HepG2 (cell line): Measurements from ENCODE around the gene ARFGEF3. TPM values are rescaled to one million over a fixed set of nuclear protein-coding genes. Genes with fewer than 3 reads are reported as not detected.

ENCODE experiments used
- HDAC6 ChIP-seq: fragments of 200-600 bp; sonication (generic); IDR thresholded peaks from 2 replicates; pipeline ENCODE4 v1.7.0; 2017; ENCODE audit warnings: mild to moderate bottlenecking, antibody characterized with exemption, low read length, low read depth
- HNRNPUL1 ChIP-seq: fragments of 200-400 bp; formaldehyde crosslinking; IDR thresholded peaks from 2 replicates; pipeline ENCODE4 v1.6.1; 2017; ENCODE audit warnings: low read depth, mild to moderate bottlenecking, low read length, moderate library complexity
- JUND ChIP-seq: sonication (generic); formaldehyde crosslinking; IDR thresholded peaks from 2 replicates; pipeline ENCODE4 v1.8.0; 2022; ENCODE audit warnings: mild to moderate bottlenecking, missing genetic modification reagents
- MIER2 ChIP-seq: IDR thresholded peaks from 2 replicates; pipeline ENCODE4 v1.6.1; 2016; ENCODE audit warnings: missing biosample characterization, missing genetic modification reagents
- NCOA2 ChIP-seq: sonication (generic); formaldehyde crosslinking; IDR thresholded peaks from 2 replicates; pipeline ENCODE4 v1.8.0; 2022; ENCODE audit warnings: inconsistent platforms
- NFIC ChIP-seq: IDR thresholded peaks from 2 replicates; pipeline ENCODE4 v1.6.1; 2012; ENCODE audit warnings: mild to moderate bottlenecking, low read length, inconsistent platforms
- PPARG ChIP-seq: conservative IDR thresholded peaks from 2 replicates; pipeline ENCODE4 v1.6.1; 2016; ENCODE audit warnings: missing biosample characterization, missing genetic modification reagents
- RFX5 ChIP-seq: IDR thresholded peaks from 2 replicates; pipeline ENCODE4 v1.6.1; 2011; ENCODE audit warnings: low read depth, low read length, improper control_type of control experiment
- SOX13 ChIP-seq, 3 experiments: fragments of 450-650 bp in 1 of 3; sonication (generic) in 1 of 3; formaldehyde crosslinking in 1 of 3; IDR thresholded peaks in 2 of 3; conservative IDR thresholded peaks in 1 of 3; 2 replicates each; pipeline versions ENCODE4 v1.5.0 to v1.6.1; 2016 to 2020; ENCODE audit warnings: antibody characterized with exemption in 1 of 3, mild to moderate bottlenecking in 1 of 3, missing compliant biosample characterization in 1 of 3, missing genetic modification reagents in 1 of 3, moderate library complexity in 1 of 3
- TAF1 ChIP-seq: sonication (generic); formaldehyde crosslinking; IDR thresholded peaks from 2 replicates; pipeline ENCODE4 v1.4.0; 2020; ENCODE audit warnings: missing genetic modification reagents
- TEAD3 ChIP-seq: optimal IDR thresholded peaks from 2 replicates; pipeline ENCODE3; 2016; ENCODE audit warnings: borderline replicate concordance
- ZKSCAN5 ChIP-seq: sonication (generic); formaldehyde crosslinking; IDR thresholded peaks from 2 replicates; pipeline ENCODE4 v1.5.1; 2020; ENCODE audit warnings: mild to moderate bottlenecking, missing genetic modification reagents
- ZNF432 ChIP-seq: sonication (generic); formaldehyde crosslinking; IDR thresholded peaks from 2 replicates; pipeline ENCODE4 v1.5.0; 2020; ENCODE audit warnings: missing genetic modification reagents, mild to moderate bottlenecking, borderline replicate concordance
- ZNF614 ChIP-seq: IDR thresholded peaks from 2 replicates; pipeline ENCODE4 v1.6.1; 2018; ENCODE audit warnings: missing biosample characterization, missing genetic modification reagents, inconsistent platforms, borderline replicate concordance
- ZNF780A ChIP-seq: sonication (generic); formaldehyde crosslinking; IDR thresholded peaks from 2 replicates; pipeline ENCODE4 v1.8.0; 2022; ENCODE audit warnings: mild to moderate bottlenecking, missing genetic modification reagents, moderate library complexity
- polyA plus RNA-seq, 8 experiments: library from polyadenylated mRNA; depleted of rRNA in 3 of 8; stranded (reverse) in 7 of 8; unstranded in 1 of 8; fragments of >200 nt; fragmentation: Illumina TruSeq in 4 of 8; extraction: Trizol in 4 of 8; gene quantifications; 2 replicates each; pipeline versions ENCODE4 v1.2.1 to v1.2.3, GENCODE V29; 2011 to 2016; ENCODE audit warnings: low read depth in 4 of 8, missing spikeins in 1 of 8, mixed read lengths in 1 of 8; ENCODE audit not compliant: insufficient read depth in 1 of 8
- total RNA-seq, 5 experiments: library from RNA; depleted of rRNA; stranded (reverse); fragments of >200 nt; fragmentation: Illumina TruSeq; extraction: Trizol; gene quantifications; 2 replicates each; pipeline ENCODE4 v1.2.3, GENCODE V29; 2016; ENCODE audit warnings: low read depth in 1 of 5
- TF ChIP-seq, protein P1 (sequence below): sonication (generic); formaldehyde crosslinking; IDR thresholded peaks from 2 replicates; pipeline ENCODE4 v1.5.0; 2020; ENCODE audit warnings: missing genetic modification reagents, mild to moderate bottlenecking, borderline replicate concordance
- TF ChIP-seq, protein P2 (sequence below): sonication (generic); formaldehyde crosslinking; IDR thresholded peaks from 2 replicates; pipeline ENCODE4 v1.5.1; 2020; ENCODE audit warnings: mild to moderate bottlenecking, moderate library complexity, missing genetic modification reagents
- TF ChIP-seq, protein P3 (sequence below): fragments of 450-650 bp; IDR thresholded peaks from 2 replicates; pipeline ENCODE4 v1.6.1; 2017
- TF ChIP-seq, protein P4 (sequence below): sonication (generic); formaldehyde crosslinking; IDR thresholded peaks from 2 replicates; pipeline ENCODE4 v1.5.1; 2020; ENCODE audit warnings: mild to moderate bottlenecking, missing genetic modification reagents, borderline replicate concordance

ARFGEF3 gene
- total and polyA plus RNA-seq, 2 of the 13 experiments (the other 11 are each of a cell fraction or from before 2014, with no cell fraction given) = 0.60 to 2.6 TPM

DNA sequence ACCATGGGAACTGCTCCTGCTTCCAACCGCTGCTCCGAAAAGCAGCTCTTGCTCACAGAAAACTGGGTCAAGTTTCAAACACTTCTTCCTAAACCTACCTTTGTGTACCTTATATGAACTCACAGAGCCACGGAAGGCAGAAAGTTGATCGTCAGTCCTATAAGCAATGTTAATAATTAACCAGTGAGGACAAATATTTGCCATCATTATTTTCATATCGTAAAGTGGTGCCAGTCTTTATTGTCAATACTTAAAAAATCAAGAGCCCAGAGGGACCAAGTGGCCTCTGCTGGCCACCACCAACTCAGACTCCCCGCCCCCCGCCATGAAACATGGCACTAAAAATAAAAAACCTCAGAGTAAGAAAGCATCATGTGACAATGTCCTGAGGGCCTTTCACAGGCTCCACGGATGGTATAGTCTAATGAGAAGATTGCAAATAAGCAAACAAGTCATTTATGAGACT is 65.6 kb downstream of the ARFGEF3 start (continued):
- TF ChIP-seq, protein P1, sequence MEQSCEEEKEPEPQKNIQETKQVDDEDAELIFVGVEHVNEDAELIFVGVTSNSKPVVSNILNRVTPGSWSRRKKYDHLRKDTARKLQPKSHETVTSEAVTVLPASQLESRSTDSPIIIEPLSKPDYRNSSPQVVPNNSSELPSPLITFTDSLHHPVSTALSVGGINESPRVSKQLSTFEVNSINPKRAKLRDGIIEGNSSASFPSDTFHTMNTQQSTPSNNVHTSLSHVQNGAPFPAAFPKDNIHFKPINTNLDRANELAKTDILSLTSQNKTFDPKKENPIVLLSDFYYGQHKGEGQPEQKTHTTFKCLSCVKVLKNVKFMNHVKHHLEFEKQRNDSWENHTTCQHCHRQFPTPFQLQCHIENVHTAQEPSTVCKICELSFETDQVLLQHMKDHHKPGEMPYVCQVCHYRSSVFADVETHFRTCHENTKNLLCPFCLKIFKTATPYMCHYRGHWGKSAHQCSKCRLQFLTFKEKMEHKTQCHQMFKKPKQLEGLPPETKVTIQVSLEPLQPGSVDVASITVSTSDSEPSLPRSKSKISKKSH (CRISPR knock-in tag) = no peak
- TF ChIP-seq ZNF432 (CRISPR knock-in tag) (no peak), TEAD3 (CRISPR knock-in tag) (peak; percentile 53), NCOA2 (peak; percentile 37; the same call in 1 of the 2 replicates), HNRNPUL1 (0 out of 2 replicates have a peak, but pooled peaks have one; percentile 52), HDAC6 (no peak), PPARG (peak; percentile 78), MIER2 (CRISPR knock-in tag) (peak; percentile 41; the same call in 1 of the 2 replicates), RFX5 (no peak), NFIC (peak; percentile 14; the same call in 1 of the 2 replicates), ZKSCAN5 (no peak), SOX13 (IDR thresholded peaks at IDR 0.05) (no peak), SOX13 (CRISPR knock-in tag; conservative IDR thresholded peaks at IDR 0.05 in 1 of 2, IDR thresholded peaks at IDR 0.05 in 1 of 2) (peak in 1 of 2 experiments; percentile 60; a peak in 2 of 4 replicates), JUND (CRISPR knock-in tag) (no peak), ZNF780A (CRISPR knock-in tag) (no peak), ZNF614 (peak; percentile 66), TAF1 (peak; percentile 96)
- TF ChIP-seq, protein P2, sequence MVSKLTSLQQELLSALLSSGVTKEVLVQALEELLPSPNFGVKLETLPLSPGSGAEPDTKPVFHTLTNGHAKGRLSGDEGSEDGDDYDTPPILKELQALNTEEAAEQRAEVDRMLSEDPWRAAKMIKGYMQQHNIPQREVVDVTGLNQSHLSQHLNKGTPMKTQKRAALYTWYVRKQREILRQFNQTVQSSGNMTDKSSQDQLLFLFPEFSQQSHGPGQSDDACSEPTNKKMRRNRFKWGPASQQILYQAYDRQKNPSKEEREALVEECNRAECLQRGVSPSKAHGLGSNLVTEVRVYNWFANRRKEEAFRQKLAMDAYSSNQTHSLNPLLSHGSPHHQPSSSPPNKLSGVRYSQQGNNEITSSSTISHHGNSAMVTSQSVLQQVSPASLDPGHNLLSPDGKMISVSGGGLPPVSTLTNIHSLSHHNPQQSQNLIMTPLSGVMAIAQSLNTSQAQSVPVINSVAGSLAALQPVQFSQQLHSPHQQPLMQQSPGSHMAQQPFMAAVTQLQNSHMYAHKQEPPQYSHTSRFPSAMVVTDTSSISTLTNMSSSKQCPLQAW (CRISPR knock-in tag) = no peak; the same call in 1 of the 2 replicates
- TF ChIP-seq, protein P3, sequence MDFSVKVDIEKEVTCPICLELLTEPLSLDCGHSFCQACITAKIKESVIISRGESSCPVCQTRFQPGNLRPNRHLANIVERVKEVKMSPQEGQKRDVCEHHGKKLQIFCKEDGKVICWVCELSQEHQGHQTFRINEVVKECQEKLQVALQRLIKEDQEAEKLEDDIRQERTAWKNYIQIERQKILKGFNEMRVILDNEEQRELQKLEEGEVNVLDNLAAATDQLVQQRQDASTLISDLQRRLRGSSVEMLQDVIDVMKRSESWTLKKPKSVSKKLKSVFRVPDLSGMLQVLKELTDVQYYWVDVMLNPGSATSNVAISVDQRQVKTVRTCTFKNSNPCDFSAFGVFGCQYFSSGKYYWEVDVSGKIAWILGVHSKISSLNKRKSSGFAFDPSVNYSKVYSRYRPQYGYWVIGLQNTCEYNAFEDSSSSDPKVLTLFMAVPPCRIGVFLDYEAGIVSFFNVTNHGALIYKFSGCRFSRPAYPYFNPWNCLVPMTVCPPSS = no peak
- TF ChIP-seq, protein P4, sequence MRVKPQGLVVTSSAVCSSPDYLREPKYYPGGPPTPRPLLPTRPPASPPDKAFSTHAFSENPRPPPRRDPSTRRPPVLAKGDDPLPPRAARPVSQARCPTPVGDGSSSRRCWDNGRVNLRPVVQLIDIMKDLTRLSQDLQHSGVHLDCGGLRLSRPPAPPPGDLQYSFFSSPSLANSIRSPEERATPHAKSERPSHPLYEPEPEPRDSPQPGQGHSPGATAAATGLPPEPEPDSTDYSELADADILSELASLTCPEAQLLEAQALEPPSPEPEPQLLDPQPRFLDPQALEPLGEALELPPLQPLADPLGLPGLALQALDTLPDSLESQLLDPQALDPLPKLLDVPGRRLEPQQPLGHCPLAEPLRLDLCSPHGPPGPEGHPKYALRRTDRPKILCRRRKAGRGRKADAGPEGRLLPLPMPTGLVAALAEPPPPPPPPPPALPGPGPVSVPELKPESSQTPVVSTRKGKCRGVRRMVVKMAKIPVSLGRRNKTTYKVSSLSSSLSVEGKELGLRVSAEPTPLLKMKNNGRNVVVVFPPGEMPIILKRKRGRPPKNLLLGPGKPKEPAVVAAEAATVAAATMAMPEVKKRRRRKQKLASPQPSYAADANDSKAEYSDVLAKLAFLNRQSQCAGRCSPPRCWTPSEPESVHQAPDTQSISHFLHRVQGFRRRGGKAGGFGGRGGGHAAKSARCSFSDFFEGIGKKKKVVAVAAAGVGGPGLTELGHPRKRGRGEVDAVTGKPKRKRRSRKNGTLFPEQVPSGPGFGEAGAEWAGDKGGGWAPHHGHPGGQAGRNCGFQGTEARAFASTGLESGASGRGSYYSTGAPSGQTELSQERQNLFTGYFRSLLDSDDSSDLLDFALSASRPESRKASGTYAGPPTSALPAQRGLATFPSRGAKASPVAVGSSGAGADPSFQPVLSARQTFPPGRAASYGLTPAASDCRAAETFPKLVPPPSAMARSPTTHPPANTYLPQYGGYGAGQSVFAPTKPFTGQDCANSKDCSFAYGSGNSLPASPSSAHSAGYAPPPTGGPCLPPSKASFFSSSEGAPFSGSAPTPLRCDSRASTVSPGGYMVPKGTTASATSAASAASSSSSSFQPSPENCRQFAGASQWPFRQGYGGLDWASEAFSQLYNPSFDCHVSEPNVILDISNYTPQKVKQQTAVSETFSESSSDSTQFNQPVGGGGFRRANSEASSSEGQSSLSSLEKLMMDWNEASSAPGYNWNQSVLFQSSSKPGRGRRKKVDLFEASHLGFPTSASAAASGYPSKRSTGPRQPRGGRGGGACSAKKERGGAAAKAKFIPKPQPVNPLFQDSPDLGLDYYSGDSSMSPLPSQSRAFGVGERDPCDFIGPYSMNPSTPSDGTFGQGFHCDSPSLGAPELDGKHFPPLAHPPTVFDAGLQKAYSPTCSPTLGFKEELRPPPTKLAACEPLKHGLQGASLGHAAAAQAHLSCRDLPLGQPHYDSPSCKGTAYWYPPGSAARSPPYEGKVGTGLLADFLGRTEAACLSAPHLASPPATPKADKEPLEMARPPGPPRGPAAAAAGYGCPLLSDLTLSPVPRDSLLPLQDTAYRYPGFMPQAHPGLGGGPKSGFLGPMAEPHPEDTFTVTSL (CRISPR knock-in tag) = peak; percentile 75; the same call in 1 of the 2 replicates
